Cardiac muscle cell (in vitro differentiated cells and primary cell): ENCODE results near the gene BCR. TPM values are rescaled to one million over a fixed set of nuclear protein-coding genes. Genes with fewer than 3 reads are reported as not detected.

Experiments
- DNase-seq, 2 donors: peaks; one replicate each; pipeline versions ENCODE4 v3.0.0 to v3.0.0-alpha.2; 2010 to 2017; ENCODE audit warnings: low read depth in 1 of 2, low spot score in 1 of 2
- H3K27ac ChIP-seq: fragments of 200-600 bp; sonication (generic); 2 replicates; pipeline ENCODE4 v1.5.1; 2016
- H3K27me3 ChIP-seq: fragments of 200-600 bp; sonication (generic); 2 replicates; pipeline ENCODE4 v1.6.0; 2016; ENCODE audit warnings: control low read depth
- H3K36me3 ChIP-seq: fragments of 200-600 bp; sonication (generic); 2 replicates; pipeline ENCODE4 v1.5.1; 2016; ENCODE audit warnings: control low read depth
- H3K4me1 ChIP-seq: fragments of 200-600 bp; sonication (generic); 2 replicates; pipeline ENCODE4 v1.8.1; 2017; ENCODE audit warnings: low read depth, mild to moderate bottlenecking, mixed run types
- H3K4me3 ChIP-seq: fragments of 200-600 bp; sonication (generic); 2 replicates; pipeline ENCODE4 v1.5.1; 2016; ENCODE audit warnings: mild to moderate bottlenecking
- H3K9me3 ChIP-seq: fragments of 200-600 bp; sonication (generic); 2 replicates; pipeline ENCODE4 v1.5.1; 2017; ENCODE audit warnings: low read depth, mild to moderate bottlenecking, control low read depth
- polyA plus RNA-seq: library from polyadenylated mRNA; unstranded; fragments of >200 nt; fragmentation: Nextera tagmentation; extraction: Ambion mirVana; gene quantifications from 2 replicates; pipeline ENCODE4 v1.2.1, GENCODE V29; 2016
- total RNA-seq: library from RNA; depleted of rRNA; stranded (reverse); fragments of >200 nt; gene quantifications from 2 replicates; pipeline ENCODE4 v1.2.3, GENCODE V29; 2016
- TF ChIP-seq, protein P1 (sequence below): IDR thresholded peaks from 2 replicates; pipeline ENCODE4 v1.5.1; 2012; ENCODE audit warnings: low read depth, mild to moderate bottlenecking, low read length

Gene BCR
- total and polyA plus RNA-seq, 2 experiments from 2014 or later: 30.9 to 53.1 TPM

GRCh38 chr22:23143119-23143518, 37.2 kb upstream of the BCR start:
- no peaks in the 10 kb centered on the region for H3K9me3 ChIP-seq
- no peak overlapping the region for H3K4me3 ChIP-seq
- H3K4me1 ChIP-seq: peaks cover 3% of the 10 kb centered on the region
- TF ChIP-seq, protein P1, sequence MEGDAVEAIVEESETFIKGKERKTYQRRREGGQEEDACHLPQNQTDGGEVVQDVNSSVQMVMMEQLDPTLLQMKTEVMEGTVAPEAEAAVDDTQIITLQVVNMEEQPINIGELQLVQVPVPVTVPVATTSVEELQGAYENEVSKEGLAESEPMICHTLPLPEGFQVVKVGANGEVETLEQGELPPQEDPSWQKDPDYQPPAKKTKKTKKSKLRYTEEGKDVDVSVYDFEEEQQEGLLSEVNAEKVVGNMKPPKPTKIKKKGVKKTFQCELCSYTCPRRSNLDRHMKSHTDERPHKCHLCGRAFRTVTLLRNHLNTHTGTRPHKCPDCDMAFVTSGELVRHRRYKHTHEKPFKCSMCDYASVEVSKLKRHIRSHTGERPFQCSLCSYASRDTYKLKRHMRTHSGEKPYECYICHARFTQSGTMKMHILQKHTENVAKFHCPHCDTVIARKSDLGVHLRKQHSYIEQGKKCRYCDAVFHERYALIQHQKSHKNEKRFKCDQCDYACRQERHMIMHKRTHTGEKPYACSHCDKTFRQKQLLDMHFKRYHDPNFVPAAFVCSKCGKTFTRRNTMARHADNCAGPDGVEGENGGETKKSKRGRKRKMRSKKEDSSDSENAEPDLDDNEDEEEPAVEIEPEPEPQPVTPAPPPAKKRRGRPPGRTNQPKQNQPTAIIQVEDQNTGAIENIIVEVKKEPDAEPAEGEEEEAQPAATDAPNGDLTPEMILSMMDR: no peak
- H3K27me3 ChIP-seq: no peaks in the 10 kb centered on the region
- H3K27ac ChIP-seq: no peak overlapping the region
- no peak for DNase-seq
- no peaks in the 10 kb centered on the region for H3K36me3 ChIP-seq

DNA sequence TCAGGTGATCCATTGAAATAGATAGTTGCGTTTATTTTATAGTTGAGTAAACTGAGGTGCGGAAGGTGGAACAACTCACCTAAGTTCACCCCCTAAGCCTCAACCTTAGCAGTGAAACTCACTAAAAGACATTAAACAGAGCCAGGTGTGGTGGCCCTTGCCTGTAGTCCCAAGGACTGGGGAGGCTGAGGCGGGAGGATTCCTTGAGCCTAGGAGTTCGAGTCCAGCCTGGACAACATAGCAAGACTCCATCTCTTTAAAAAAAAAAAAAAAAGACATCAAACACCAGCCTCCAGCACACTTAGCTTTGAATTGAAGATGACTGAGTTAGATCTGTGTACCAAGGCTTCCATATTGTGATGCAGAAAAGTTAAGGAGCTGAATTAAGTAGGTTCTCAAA, 35.9 kb upstream of the BCR start:
- no peaks in the 10 kb centered on the region for H3K36me3 ChIP-seq
- no peak for DNase-seq
- peaks cover 3% of the 10 kb centered on the region for H3K4me1 ChIP-seq
- H3K27ac ChIP-seq: no peak overlapping the region
- no peak overlapping the region for H3K4me3 ChIP-seq
- H3K27me3 ChIP-seq: no peaks in the 10 kb centered on the region
- no peaks in the 10 kb centered on the region for H3K9me3 ChIP-seq
- TF ChIP-seq, protein P1: no peak

DNA sequence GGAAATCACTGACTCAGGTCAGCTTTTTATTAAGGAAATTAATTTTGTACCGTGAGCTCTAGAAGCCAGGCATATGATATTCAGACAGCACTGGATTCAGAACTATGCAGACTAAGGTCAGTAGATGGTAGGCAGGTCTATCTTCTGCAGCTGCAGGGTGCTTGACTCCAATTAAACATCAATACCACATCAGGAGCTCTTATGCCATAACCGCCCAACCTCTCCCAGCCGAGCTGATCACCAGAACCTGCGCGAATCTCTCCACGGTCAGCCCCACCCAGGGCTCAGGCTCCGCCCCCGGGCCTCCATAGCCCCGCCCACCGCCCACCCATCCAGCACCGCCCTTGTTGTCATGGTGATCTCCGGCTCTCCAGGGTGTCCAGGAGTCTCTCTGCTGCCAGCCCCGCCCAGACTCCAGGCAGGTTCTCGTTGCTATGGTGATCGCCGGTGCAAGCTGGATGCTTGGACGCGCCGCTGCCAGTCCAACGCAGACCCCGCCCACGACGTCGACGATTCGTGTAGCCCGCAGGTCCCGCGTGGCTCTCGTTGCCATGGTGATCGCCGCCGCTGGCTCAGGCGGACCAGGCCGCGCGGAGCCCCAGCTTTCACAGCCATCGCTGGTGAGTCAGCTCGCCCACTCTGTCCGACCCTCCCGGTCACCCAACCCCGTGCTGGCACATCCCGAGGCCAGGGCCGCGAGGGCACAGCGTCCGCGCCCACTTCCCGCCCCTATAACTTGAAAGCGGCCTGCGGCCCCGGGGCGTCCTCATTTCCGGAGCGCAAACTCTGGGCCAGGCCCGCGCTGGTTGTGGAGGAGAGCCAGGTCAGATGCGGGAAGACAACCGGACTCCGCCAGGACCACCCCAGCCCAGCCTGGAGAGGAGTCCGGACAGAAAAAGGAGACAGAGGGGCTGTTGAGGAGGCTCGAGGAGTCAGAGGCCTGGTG, 35.1 kb upstream of the BCR start, which contains the start of gene RAB36:
Gene RAB36 (plus strand): TSS at position 546 of the 946 bp plus-strand sequence. CDS start 1,140 bp downstream, outside the sequence.
- H3K27ac ChIP-seq: no peak within 1 kb of the TSS
- DNase-seq: peak; percentile 99
- H3K4me3 ChIP-seq: peak within 1 kb of the TSS; percentile 22
- H3K36me3 ChIP-seq: no peaks in the 10 kb centered on the region
- H3K9me3 ChIP-seq: no peaks in the 10 kb centered on the region
- TF ChIP-seq, protein P1: no peak
- H3K4me1 ChIP-seq: peaks cover 3% of the 10 kb centered on the region
- no peaks in the 10 kb centered on the region for H3K27me3 ChIP-seq

DNA sequence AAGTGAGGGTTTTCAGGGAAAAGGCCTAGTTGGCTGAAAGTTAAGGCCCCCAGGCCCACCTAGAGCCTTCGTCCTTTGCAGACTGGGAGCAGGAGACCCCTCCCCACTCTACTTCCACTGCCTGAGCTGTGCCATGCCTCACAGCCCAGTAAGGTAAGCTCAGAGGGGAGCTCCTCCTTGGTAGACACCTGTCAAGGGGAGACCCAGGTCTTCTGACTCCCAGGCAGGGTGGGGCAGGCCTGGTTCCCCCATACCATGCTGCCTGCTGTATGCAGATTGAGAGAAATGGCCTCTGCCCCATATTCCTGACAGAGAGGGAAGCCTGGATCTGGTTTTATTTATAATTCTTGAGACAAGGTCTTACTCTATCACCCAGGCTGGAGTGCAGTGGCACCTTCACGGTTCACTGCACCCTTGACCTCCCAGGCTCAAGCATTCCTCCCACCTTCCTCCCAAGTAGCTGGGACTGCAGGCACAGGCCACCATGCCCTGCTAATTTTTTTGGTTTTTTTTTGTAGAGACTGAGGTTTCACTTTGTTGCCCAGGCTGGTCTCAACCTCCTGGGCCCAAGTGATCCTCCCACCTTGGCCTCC, 34.3 kb upstream of the BCR start:
- H3K4me1 ChIP-seq: peaks cover 3% of the 10 kb centered on the region
- peak overlapping the region; percentile 22 for H3K4me3 ChIP-seq
- TF ChIP-seq, protein P1: no peak
- H3K27me3 ChIP-seq: no peaks in the 10 kb centered on the region
- H3K27ac ChIP-seq: no peak overlapping the region
- H3K36me3 ChIP-seq: no peaks in the 10 kb centered on the region
- no peak for DNase-seq
- no peaks in the 10 kb centered on the region for H3K9me3 ChIP-seq

DNA sequence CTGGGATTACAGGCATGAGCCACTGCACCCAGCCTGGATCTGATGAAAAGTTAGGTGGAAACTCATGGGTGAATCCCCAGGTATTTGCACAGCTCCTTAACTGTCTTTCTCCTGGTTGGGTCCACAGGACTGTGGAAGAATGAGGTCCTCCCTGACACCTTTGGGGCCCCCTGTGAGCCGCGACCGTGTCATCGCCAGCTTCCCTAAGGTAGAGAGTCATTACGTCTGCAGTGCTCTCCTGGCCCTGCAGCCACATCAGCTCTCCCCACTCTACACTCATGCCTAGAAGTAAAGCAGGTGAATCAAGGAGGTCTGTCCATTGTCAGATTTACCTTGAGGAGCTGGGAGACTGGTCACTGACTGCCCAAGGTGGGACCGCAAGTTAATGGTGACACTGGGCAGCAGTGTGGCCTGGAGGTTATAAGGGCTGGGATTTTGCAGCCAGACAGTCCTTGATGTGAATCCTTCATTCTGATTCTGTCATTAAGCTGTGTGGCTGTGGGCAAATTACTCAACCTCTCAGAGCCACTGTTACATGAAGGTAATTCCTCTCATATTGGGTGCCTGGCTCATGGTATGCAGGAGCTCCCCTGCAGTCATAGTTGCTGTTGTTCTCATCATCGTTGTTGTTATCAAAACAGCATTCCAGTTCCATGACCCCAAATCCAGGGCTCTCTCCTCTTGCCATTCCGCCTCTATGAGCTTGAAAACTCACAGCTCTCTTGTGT, 33.7 kb upstream of the BCR start:
- H3K4me3 ChIP-seq: no peak overlapping the region
- peak in 1 of 2 donors; percentile 18 for DNase-seq
- H3K27ac ChIP-seq: no peak overlapping the region
- no peaks in the 10 kb centered on the region for H3K27me3 ChIP-seq
- H3K9me3 ChIP-seq: no peaks in the 10 kb centered on the region
- TF ChIP-seq, protein P1: no peak
- no peaks in the 10 kb centered on the region for H3K36me3 ChIP-seq
- H3K4me1 ChIP-seq: peaks cover 3% of the 10 kb centered on the region
